Uterus (tissue), 4 donors: ENCODE measurements around the gene PSMD14. TPM values are rescaled to one million over a fixed set of nuclear protein-coding genes. Genes with fewer than 3 reads are reported as not detected.

Experiments used
- DNase-seq, 2 donors: peaks; one replicate each; pipeline ENCODE4 v3.0.0-alpha.2; 2019 to 2020
- H3K27ac ChIP-seq, 2 donors: fragments of 200-600 bp; sonication (generic); 1 replicate in 1 of 2; 2 replicates in 1 of 2; pipeline ENCODE4 v1.5.1; 2016 to 2018
- H3K27me3 ChIP-seq, 2 donors: fragments of 200-600 bp; sonication (generic); one replicate each; pipeline ENCODE4 v1.5.1; 2018 to 2019; ENCODE audit warnings: control low read depth in 1 of 2
- H3K36me3 ChIP-seq, 2 donors: fragments of 200-600 bp; sonication (generic); one replicate each; pipeline ENCODE4 v1.5.1; 2019; ENCODE audit warnings: control low read depth in 1 of 2
- H3K4me1 ChIP-seq, 2 donors: fragments of 200-600 bp; sonication (generic); one replicate each; pipeline ENCODE4 v1.5.1; 2018 to 2019; ENCODE audit warnings: control low read depth in 1 of 2
- H3K4me3 ChIP-seq, 2 donors: fragments of 200-600 bp; sonication (generic); 1 replicate in 1 of 2; 2 replicates in 1 of 2; pipeline ENCODE4 v1.5.1; 2018 to 2019; ENCODE audit warnings: mild to moderate bottlenecking in 1 of 2
- H3K9me3 ChIP-seq, 2 donors: fragments of 200-600 bp; sonication (generic); one replicate each; pipeline ENCODE4 v1.5.1; 2019; ENCODE audit warnings: control low read depth in 1 of 2
- CTCF ChIP-seq, 4 experiments: fragments of 200-600 bp in 2 of 4; fragments of 450-650 bp in 2 of 4; sonication (generic) in 2 of 4; IDR thresholded peaks; one replicate each; pipeline ENCODE4 v1.5.1; 2016 to 2019; ENCODE audit warnings: antibody characterized with exemption in 4 of 4, mild to moderate bottlenecking in 2 of 4, moderate library complexity in 1 of 4
- POLR2A ChIP-seq, 2 donors: fragments of 450-650 bp; IDR thresholded peaks; one replicate each; pipeline ENCODE4 v1.6.1; 2016; ENCODE audit warnings: antibody characterized with exemption in 2 of 2, mild to moderate bottlenecking in 1 of 2, moderate library complexity in 1 of 2
- intact Hi-C: fragments of 100-400 bp; cut with DNase I; formaldehyde crosslinking; loops from one replicate; pipeline ENCODE4 v1.15.1; 2023; ENCODE audit warnings: low total_unique reads
- total RNA-seq, 4 donors: library from RNA; depleted of rRNA in 3 of 4; stranded (reverse); fragments of >200 nt in 3 of 4; gene quantifications; one replicate each; pipeline versions ENCODE4 v1.1.0 to v1.2.4, GENCODE V29; 2014 to 2023
- donor health status: DM: yes; HTN: yes; CAD: no.

Gene PSMD14
- total RNA-seq, 4 donors from 2014 or later: 6.8 to 69.2 (median 14.6) TPM

- intact Hi-C loops: no loop called here
- Histone ChIP-seq H3K36me3 (no peaks in the 10 kb centered on the region), H3K9me3 (no peaks in the 10 kb centered on the region), H3K27ac (no peak overlapping the region), H3K4me1 (no peaks in the 10 kb centered on the region), H3K4me3 (no peak overlapping the region), H3K27me3 (no peaks in the 10 kb centered on the region)
- DNase-seq: no peak
- TF ChIP-seq POLR2A (IDR thresholded peaks at IDR 0.05) (no peak), CTCF (IDR thresholded peaks at IDR 0.05) (no peak)
Measured at GRCh38 chr2:161386228-161386824, 78.1 kb downstream of the PSMD14 start.

DNA sequence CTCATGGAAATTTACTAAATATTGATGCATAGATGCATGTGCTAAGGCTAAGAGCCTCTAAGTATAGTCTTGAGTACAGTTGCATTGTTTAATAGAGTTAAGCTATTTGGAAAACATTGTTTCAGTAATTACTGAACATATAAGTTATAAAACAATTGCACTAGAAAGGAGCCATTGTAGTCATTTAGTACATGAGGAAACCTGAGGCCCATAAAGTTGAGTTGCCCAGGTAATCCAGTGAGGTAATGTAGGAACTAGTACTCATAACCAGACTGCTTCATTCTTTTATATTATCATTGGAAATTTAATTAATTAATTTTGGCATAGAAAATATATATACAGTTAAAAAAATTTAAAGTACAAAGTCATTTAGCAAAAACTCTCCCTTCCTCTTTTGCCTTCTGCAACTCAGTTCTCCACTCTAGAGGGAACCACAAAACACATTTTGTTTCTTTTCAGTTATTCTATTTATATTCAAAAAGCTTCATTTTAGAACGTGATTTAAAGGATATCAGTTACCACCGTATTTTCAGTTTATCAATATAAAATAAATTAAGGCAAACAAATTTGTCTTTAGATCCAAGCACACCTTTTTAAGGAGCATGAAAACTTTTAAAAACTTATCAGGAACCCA, 80.0 kb downstream of the PSMD14 start:
- H3K4me3 ChIP-seq: no peak overlapping the region
- no peaks in the 10 kb centered on the region for H3K4me1 ChIP-seq
- H3K36me3 ChIP-seq: no peaks in the 10 kb centered on the region
- no peak overlapping the region for H3K27ac ChIP-seq
- no peaks in the 10 kb centered on the region for H3K9me3 ChIP-seq
- intact Hi-C loops: no loop called here
- TF ChIP-seq POLR2A (IDR thresholded peaks at IDR 0.05) (no peak), CTCF (IDR thresholded peaks at IDR 0.05) (no peak)
- no peak for DNase-seq
- H3K27me3 ChIP-seq: no peaks in the 10 kb centered on the region

DNA sequence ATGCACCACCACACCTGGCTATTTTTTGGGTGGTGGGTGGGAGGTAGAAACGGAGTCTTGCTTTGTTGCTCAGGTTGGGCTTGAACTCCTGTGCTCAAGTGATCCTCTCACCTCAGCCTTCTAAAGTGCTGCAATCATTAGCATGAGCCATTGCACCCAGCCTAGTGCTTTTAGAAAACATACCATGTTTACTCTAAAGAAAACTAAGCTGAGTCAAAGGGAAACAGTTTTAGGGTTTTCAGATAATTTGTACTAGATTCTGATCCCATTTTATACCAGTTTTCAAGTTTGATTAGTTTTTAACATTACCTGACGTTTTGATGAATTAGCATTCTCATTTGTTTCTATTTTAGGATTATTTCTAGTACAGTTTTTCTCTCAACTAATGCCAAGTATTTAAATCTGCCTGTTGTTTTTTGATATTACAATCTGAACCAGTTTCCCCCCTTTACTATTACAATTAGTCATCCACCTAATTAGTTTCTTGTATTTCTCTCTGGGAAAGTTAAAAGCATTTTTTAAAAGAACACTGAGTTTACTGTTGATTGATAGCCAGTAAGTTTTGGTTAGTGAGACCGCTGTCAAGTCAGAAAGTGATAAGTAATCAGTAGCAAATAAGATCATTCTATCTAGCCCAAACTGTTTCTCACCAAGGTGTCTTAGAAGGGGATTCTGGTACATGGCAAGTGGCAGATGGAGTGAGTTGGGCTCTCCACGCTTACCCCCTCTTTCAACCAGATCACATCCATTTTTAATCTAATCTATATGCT, 83.7 kb downstream of the PSMD14 start:
- Histone ChIP-seq H3K4me1 (no peaks in the 10 kb centered on the region), H3K27ac (no peak overlapping the region), H3K36me3 (no peaks in the 10 kb centered on the region), H3K9me3 (no peaks in the 10 kb centered on the region), H3K27me3 (no peaks in the 10 kb centered on the region), H3K4me3 (no peak overlapping the region)
- no peak for DNase-seq
- intact Hi-C loops: no loop called here
- TF ChIP-seq CTCF (IDR thresholded peaks at IDR 0.05) (no peak), POLR2A (IDR thresholded peaks at IDR 0.05) (no peak)

DNA sequence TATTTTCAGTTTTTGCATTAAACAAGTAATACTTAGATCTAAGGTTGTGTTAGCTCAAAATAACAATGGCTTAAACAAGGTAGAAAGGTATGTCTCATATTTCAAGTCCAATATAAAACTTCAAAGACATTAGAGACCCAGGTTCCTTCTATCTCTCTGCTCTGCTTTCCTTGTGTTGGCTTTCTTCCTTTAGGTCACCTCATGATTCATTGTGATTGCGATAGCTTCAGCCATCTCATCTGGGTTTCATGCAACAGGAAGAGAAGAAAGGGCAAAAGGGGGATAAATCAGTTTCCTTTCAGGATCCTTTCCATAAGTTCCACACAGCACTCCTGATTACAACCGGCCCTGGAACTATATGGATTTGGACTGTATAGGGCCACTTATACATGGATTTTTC, 91.9 kb downstream of the PSMD14 start:
- Histone ChIP-seq H3K4me1 (no peaks in the 10 kb centered on the region), H3K36me3 (no peaks in the 10 kb centered on the region), H3K9me3 (no peaks in the 10 kb centered on the region), H3K27me3 (no peaks in the 10 kb centered on the region), H3K27ac (no peak overlapping the region), H3K4me3 (no peak overlapping the region)
- TF ChIP-seq CTCF (IDR thresholded peaks at IDR 0.05) (no peak), POLR2A (IDR thresholded peaks at IDR 0.05) (no peak)
- intact Hi-C loops: no loop called here
- no peak for DNase-seq

GRCh38 chr2:161402297-161402696, 94.1 kb downstream of the PSMD14 start:
- H3K4me3 ChIP-seq: no peak overlapping the region
- H3K9me3 ChIP-seq: no peaks in the 10 kb centered on the region
- H3K27ac ChIP-seq: no peak overlapping the region
- DNase-seq: no peak
- no peaks in the 10 kb centered on the region for H3K36me3 ChIP-seq
- intact Hi-C loops: no loop called here
- no peaks in the 10 kb centered on the region for H3K27me3 ChIP-seq
- H3K4me1 ChIP-seq: no peaks in the 10 kb centered on the region
- no peak for TF ChIP-seq POLR2A (IDR thresholded peaks at IDR 0.05)
- TF ChIP-seq CTCF (IDR thresholded peaks at IDR 0.05): no peak
